HepG2 (cell line): Measurements from ENCODE around the gene PSMB8. TPM values are rescaled to one million over a fixed set of nuclear protein-coding genes. Genes with fewer than 3 reads are reported as not detected.

Experiments
- ARNT2 ChIP-seq: sonication (generic); formaldehyde crosslinking; IDR thresholded peaks from 2 replicates; pipeline ENCODE4 v1.8.0; 2022; ENCODE audit warnings: mild to moderate bottlenecking, low read depth, missing genetic modification reagents, moderate library complexity
- CENPBD1 ChIP-seq: sonication (generic); formaldehyde crosslinking; IDR thresholded peaks from 2 replicates; pipeline ENCODE4 v1.8.0; 2022; ENCODE audit warnings: missing genetic modification reagents, low read depth, mild to moderate bottlenecking, borderline replicate concordance
- ERF ChIP-seq: IDR thresholded peaks from 2 replicates; pipeline ENCODE4 v1.6.1; 2018; ENCODE audit warnings: missing biosample characterization, missing genetic modification reagents
- GFI1 ChIP-seq: sonication (generic); formaldehyde crosslinking; IDR thresholded peaks from 2 replicates; pipeline ENCODE4 v1.5.0; 2020; ENCODE audit warnings: missing genetic modification reagents, mild to moderate bottlenecking, borderline replicate concordance
- GTF3A ChIP-seq: sonication (generic); formaldehyde crosslinking; conservative IDR thresholded peaks from 2 replicates; pipeline ENCODE4 v1.4.0; 2020; ENCODE audit warnings: mild to moderate bottlenecking, missing genetic modification reagents
- HNRNPK ChIP-seq: fragments of 200-400 bp; formaldehyde crosslinking; IDR thresholded peaks from 2 replicates; pipeline ENCODE4 v1.6.1; 2018; ENCODE audit warnings: low read length, low read depth, moderate library complexity, mild to moderate bottlenecking; ENCODE audit not compliant: poor library complexity, severe bottlenecking
- MNT ChIP-seq: fragments of 450-650 bp; IDR thresholded peaks from 2 replicates; pipeline ENCODE4 v1.6.1; 2016
- NBN ChIP-seq: fragments of 450-650 bp; conservative IDR thresholded peaks from 2 replicates; pipeline ENCODE4 v1.6.1; 2017
- RBM22 ChIP-seq: fragments of 200-400 bp; formaldehyde crosslinking; optimal IDR thresholded peaks from 2 replicates; pipeline ENCODE3; 2017; ENCODE audit warnings: mild to moderate bottlenecking, low read length, moderate library complexity
- SOX6 ChIP-seq, 2 experiments: fragments of 450-650 bp in 1 of 2; sonication (generic) in 1 of 2; formaldehyde crosslinking in 1 of 2; IDR thresholded peaks; 2 replicates each; pipeline versions ENCODE4 v1.4.0 to v1.6.1; 2017 to 2020; ENCODE audit warnings: antibody characterized with exemption in 1 of 2, mild to moderate bottlenecking in 1 of 2, missing genetic modification reagents in 1 of 2
- SRSF9 ChIP-seq: fragments of 200-400 bp; formaldehyde crosslinking; IDR thresholded peaks from 2 replicates; pipeline ENCODE4 v1.6.1; 2018; ENCODE audit warnings: borderline replicate concordance, mild to moderate bottlenecking, low read depth, low read length; ENCODE audit not compliant: insufficient read depth, poor library complexity, severe bottlenecking
- TFDP2 ChIP-seq: sonication (generic); formaldehyde crosslinking; IDR thresholded peaks from 2 replicates; pipeline ENCODE4 v1.4.0; 2020; ENCODE audit warnings: missing genetic modification reagents
- ZNF253 ChIP-seq: sonication (generic); formaldehyde crosslinking; IDR thresholded peaks from 2 replicates; pipeline ENCODE4 v1.8.0; 2022; ENCODE audit warnings: mild to moderate bottlenecking, missing genetic modification reagents, borderline replicate concordance
- ZNF256 ChIP-seq: sonication (generic); formaldehyde crosslinking; conservative IDR thresholded peaks from 2 replicates; pipeline ENCODE4 v1.4.0; 2020; ENCODE audit warnings: missing genetic modification reagents
- ZNF263 ChIP-seq: sonication (generic); formaldehyde crosslinking; IDR thresholded peaks from 2 replicates; pipeline ENCODE4 v1.4.0; 2020; ENCODE audit warnings: missing genetic modification reagents
- ZNF30 ChIP-seq: sonication (generic); formaldehyde crosslinking; IDR thresholded peaks from 2 replicates; pipeline ENCODE4 v1.5.0; 2020; ENCODE audit warnings: mild to moderate bottlenecking, missing genetic modification reagents
- ZNF687 ChIP-seq: sonication (generic); formaldehyde crosslinking; IDR thresholded peaks from 2 replicates; pipeline ENCODE4 v1.5.1; 2020; ENCODE audit warnings: mild to moderate bottlenecking, missing genetic modification reagents, moderate library complexity
- ZNF713 ChIP-seq: sonication (generic); formaldehyde crosslinking; IDR thresholded peaks from 2 replicates; pipeline ENCODE4 v1.4.0; 2020; ENCODE audit warnings: mild to moderate bottlenecking, missing genetic modification reagents
- ZXDC ChIP-seq: sonication (generic); formaldehyde crosslinking; IDR thresholded peaks from 2 replicates; pipeline ENCODE4 v1.5.0; 2020; ENCODE audit warnings: mild to moderate bottlenecking, missing genetic modification reagents
- polyA plus RNA-seq, 8 experiments: library from polyadenylated mRNA; depleted of rRNA in 3 of 8; stranded (reverse) in 7 of 8; unstranded in 1 of 8; fragments of >200 nt; fragmentation: Illumina TruSeq in 4 of 8; extraction: Trizol in 4 of 8; gene quantifications; 2 replicates each; pipeline versions ENCODE4 v1.2.1 to v1.2.3, GENCODE V29; 2011 to 2016; ENCODE audit warnings: low read depth in 4 of 8, missing spikeins in 1 of 8, mixed read lengths in 1 of 8; ENCODE audit not compliant: insufficient read depth in 1 of 8
- total RNA-seq, 5 experiments: library from RNA; depleted of rRNA; stranded (reverse); fragments of >200 nt; fragmentation: Illumina TruSeq; extraction: Trizol; gene quantifications; 2 replicates each; pipeline ENCODE4 v1.2.3, GENCODE V29; 2016; ENCODE audit warnings: low read depth in 1 of 5

The PSMB8 gene
- total and polyA plus RNA-seq, 2 of the 13 experiments (the other 11 are each of a cell fraction or from before 2014, with no cell fraction given) = 30.7 to 64.7 TPM

GRCh38 chr6:32844839-32845383, 1.1 kb upstream of the PSMB8 start (continued):
- TF ChIP-seq ZNF256 (CRISPR knock-in tag) (no peak), ZNF713 (CRISPR knock-in tag) (no peak), TFDP2 (no peak), MNT (no peak), NBN (no peak), GTF3A (CRISPR knock-in tag) (no peak), ERF (CRISPR knock-in tag) (no peak), GFI1 (CRISPR knock-in tag) (no peak), ARNT2 (CRISPR knock-in tag) (0 out of 2 replicates have a peak, but pooled peaks have one; percentile 31), HNRNPK (peak; percentile 64), SOX6 (IDR thresholded peaks at IDR 0.05) (no peak), SOX6 (CRISPR knock-in tag; IDR thresholded peaks at IDR 0.05) (no peak), ZNF253 (peak; percentile 65; the same call in 1 of the 2 replicates), SRSF9 (no peak), ZNF30 (no peak), RBM22 (no peak), CENPBD1 (CRISPR knock-in tag) (no peak), ZNF687 (peak; percentile 6; the same call in 1 of the 2 replicates), ZXDC (no peak), ZNF263 (CRISPR knock-in tag) (no peak)
